NCI-H2107 (cell line): ENCODE data around the gene KIFC3.
A peak's percentile ranks its signal among the peaks of the same experiment; 100 is the strongest.
"Not testable (repeated sequence)": the region's sequence is repeated elsewhere in the genome, so short reads cannot be mapped to it uniquely, and the experiment has no call there.

Experiments
- DNase-seq: peaks from one replicate; lab custom pipeline; 2025; lab: John Stamatoyannopoulos, UW

The KIFC3 gene

GRCh38 chr16:57802341-57803133 is at the start of gene KIFC3:
TSS of gene KIFC3 (minus strand) at chr16:57802491. CDS start at chr16:57798243, 4,248 bp downstream.
- no peak for DNase-seq

- DNase-seq: no peak
Observed at GRCh38 chr16:57848181-57848580, 45.9 kb upstream of the KIFC3 start.

- not testable (repeated sequence) for DNase-seq
Observed at GRCh38 chr16:57846931-57847330, 44.6 kb upstream of the KIFC3 start.

GRCh38 chr16:57846078-57846697 is 43.9 kb upstream of the KIFC3 start:
- peak; percentile 25 for DNase-seq

GRCh38 chr16:57845115-57845514 is 42.8 kb upstream of the KIFC3 start:
- DNase-seq: no peak

GRCh38 chr16:57844416-57845030 is 42.2 kb upstream of the KIFC3 start:
- no peak for DNase-seq

- no peak for DNase-seq
Observed at GRCh38 chr16:57843400-57843799, 41.1 kb upstream of the KIFC3 start.

- DNase-seq: no peak
Observed at GRCh38 chr16:57842601-57843000, 40.3 kb upstream of the KIFC3 start.

- no peak for DNase-seq
Observed at GRCh38 chr16:57840833-57841232, 38.5 kb upstream of the KIFC3 start.

GRCh38 chr16:57838161-57838560 is 35.9 kb upstream of the KIFC3 start:
- no peak for DNase-seq

- no peak for DNase-seq
Observed at GRCh38 chr16:57837305-57838125, 35.2 kb upstream of the KIFC3 start.

GRCh38 chr16:57835439-57835838 is 33.1 kb upstream of the KIFC3 start:
- not testable (repeated sequence) for DNase-seq

- no peak for DNase-seq
Observed at GRCh38 chr16:57834936-57835335, 32.6 kb upstream of the KIFC3 start.

GRCh38 chr16:57830890-57831484 is 28.7 kb upstream of the KIFC3 start:
- no peak for DNase-seq

- no peak for DNase-seq
Observed at GRCh38 chr16:57829969-57830360, 27.7 kb upstream of the KIFC3 start.

GRCh38 chr16:57828272-57829161 is 26.2 kb upstream of the KIFC3 start:
- DNase-seq: no peak

- DNase-seq: no peak
Observed at GRCh38 chr16:57826706-57827625, 24.7 kb upstream of the KIFC3 start.

GRCh38 chr16:57826052-57826451 is 23.8 kb upstream of the KIFC3 start:
- DNase-seq: no peak

GRCh38 chr16:57825298-57826044 is 23.2 kb upstream of the KIFC3 start:
- no peak for DNase-seq
